ENCODE measurements around the gene NAALADL2. TPM values are rescaled to one million over a fixed set of nuclear protein-coding genes. Genes with fewer than 3 reads are reported as not detected.

The NAALADL2 gene
- total RNA-seq, 4 donors from 2014 or later, result 0.36 to 9.2 (median 0.63) TPM

DNA sequence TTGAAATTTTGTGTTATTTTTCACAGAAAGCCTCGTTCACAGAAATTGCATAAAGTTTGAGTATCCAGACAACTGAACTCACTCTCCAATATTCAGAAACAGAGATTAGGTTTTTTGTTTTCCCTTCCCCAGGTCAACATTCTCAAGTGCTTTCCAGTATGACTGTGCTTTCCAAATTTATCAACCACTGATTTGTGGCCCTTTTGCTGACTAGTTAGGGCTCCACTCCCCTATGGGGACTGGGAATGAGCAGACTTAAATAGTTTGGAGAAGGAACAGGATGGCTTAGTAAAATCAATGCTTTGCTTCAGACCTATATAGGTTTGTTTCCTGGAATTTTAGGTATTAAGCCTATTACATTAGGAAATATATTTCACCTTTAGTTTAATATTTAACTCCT, 38.2 kb upstream of the NAALADL2 start:
- DNase-seq (no peak), ATAC-seq (no peak)
- Histone ChIP-seq H3K27me3 (no peaks in the 10 kb centered on the region), H3K27ac (no peak overlapping the region), H3K9me3 (no peaks in the 10 kb centered on the region), H3K36me3 (no peaks in the 10 kb centered on the region), H3K4me1 (no peaks in the 10 kb centered on the region), H3K4me3 (no peak overlapping the region)
- intact Hi-C loops (cut with DNase I; ENCODE audit: low total_unique reads), result no loop called here
- in situ Hi-C loops (cut with MboI; ENCODE audit: low sequenced_read_pairs in 4 of 4), result no loop called here
- TF ChIP-seq POLR2A (IDR thresholded peaks at IDR 0.05), result no peak
- TF ChIP-seq, protein P1, sequence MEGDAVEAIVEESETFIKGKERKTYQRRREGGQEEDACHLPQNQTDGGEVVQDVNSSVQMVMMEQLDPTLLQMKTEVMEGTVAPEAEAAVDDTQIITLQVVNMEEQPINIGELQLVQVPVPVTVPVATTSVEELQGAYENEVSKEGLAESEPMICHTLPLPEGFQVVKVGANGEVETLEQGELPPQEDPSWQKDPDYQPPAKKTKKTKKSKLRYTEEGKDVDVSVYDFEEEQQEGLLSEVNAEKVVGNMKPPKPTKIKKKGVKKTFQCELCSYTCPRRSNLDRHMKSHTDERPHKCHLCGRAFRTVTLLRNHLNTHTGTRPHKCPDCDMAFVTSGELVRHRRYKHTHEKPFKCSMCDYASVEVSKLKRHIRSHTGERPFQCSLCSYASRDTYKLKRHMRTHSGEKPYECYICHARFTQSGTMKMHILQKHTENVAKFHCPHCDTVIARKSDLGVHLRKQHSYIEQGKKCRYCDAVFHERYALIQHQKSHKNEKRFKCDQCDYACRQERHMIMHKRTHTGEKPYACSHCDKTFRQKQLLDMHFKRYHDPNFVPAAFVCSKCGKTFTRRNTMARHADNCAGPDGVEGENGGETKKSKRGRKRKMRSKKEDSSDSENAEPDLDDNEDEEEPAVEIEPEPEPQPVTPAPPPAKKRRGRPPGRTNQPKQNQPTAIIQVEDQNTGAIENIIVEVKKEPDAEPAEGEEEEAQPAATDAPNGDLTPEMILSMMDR (IDR thresholded peaks at IDR 0.05 in 4 of 5, conservative IDR thresholded peaks at IDR 0.05 in 1 of 5), result no peak

DNA sequence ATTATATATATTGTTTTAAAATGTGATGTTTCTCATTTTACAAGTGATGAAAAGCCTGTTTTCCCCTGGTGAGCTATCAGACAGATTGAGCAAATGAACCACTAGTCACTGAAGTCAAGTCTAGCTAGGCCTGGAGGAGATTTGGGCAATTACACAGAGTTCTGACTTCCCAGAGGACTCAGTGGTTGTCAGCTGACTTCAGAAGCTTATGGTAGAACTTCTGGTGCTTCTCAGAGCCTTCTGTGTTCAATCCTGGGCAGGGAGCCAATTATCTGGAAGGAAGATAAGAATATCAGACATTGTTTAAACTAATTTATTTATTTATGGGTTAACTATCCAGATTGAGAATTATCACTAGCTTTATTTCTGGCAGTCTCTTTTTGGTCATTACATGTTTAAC, 37.7 kb upstream of the NAALADL2 start:
- no peak for ATAC-seq
- no peak for DNase-seq

DNA sequence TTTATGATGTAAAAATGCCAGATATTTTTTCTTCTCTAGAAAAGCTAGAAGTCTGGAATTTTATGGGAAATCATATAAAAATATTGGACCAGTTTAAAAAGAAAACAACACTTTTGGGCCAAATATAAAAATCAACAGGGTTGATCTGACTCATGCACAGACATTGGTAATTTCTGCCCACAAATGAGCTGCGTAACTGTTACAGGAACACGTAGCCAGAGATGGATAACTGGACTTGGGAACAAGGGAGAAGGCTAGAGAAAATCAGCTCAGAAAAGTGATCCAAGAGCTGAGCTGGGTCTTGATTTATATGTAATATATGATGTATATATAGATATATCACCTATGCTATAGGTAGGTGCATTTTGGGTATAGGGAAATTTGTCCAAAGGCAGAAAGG, 36.8 kb upstream of the NAALADL2 start:
- H3K4me3 ChIP-seq, result no peak overlapping the region
- H3K4me1 ChIP-seq, result no peaks in the 10 kb centered on the region
- H3K9me3 ChIP-seq, result no peaks in the 10 kb centered on the region
- H3K36me3 ChIP-seq, result no peaks in the 10 kb centered on the region
- ATAC-seq (no peak), DNase-seq (no peak)
- in situ Hi-C loops (cut with MboI; ENCODE audit: low sequenced_read_pairs in 4 of 4), result no loop called here
- intact Hi-C loops (cut with DNase I; ENCODE audit: low total_unique reads), result no loop called here
- no peak overlapping the region for H3K27ac ChIP-seq
- TF ChIP-seq, protein P1 (IDR thresholded peaks at IDR 0.05 in 4 of 5, conservative IDR thresholded peaks at IDR 0.05 in 1 of 5), result no peak
- no peak for TF ChIP-seq POLR2A (IDR thresholded peaks at IDR 0.05)
- no peaks in the 10 kb centered on the region for H3K27me3 ChIP-seq

More for the DNA sequence above, 37.7 kb upstream of the NAALADL2 start:
- no peak overlapping the region for H3K4me3 ChIP-seq
- no peaks in the 10 kb centered on the region for H3K27me3 ChIP-seq
- no peaks in the 10 kb centered on the region for H3K9me3 ChIP-seq
- H3K4me1 ChIP-seq, result no peaks in the 10 kb centered on the region
- no peaks in the 10 kb centered on the region for H3K36me3 ChIP-seq
- no peak for TF ChIP-seq POLR2A (IDR thresholded peaks at IDR 0.05)
- TF ChIP-seq, protein P1 (IDR thresholded peaks at IDR 0.05 in 4 of 5, conservative IDR thresholded peaks at IDR 0.05 in 1 of 5), result no peak
- in situ Hi-C loops (cut with MboI; ENCODE audit: low sequenced_read_pairs in 4 of 4), result no loop called here
- H3K27ac ChIP-seq, result no peak overlapping the region
- intact Hi-C loops (cut with DNase I; ENCODE audit: low total_unique reads), result no loop called here

DNA sequence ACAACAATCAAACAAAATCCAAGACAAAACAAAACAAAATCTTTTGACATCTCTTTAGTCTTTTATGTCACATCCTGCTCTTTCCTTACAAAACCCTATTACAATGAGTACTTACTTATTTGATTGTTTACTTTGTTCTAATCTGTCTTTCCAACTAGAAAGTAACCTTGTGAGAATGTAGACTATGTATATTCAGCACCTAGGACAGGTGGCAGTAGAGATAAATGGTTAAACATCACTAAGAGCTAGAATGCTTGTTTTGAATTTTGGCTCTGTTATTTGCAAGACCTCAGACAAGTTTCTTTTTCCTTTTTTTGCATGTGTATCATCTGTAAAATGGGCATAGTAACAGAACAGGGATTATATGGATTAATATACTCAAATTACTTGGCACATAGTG, 33.1 kb upstream of the NAALADL2 start:
- H3K36me3 ChIP-seq, result no peaks in the 10 kb centered on the region
- H3K4me3 ChIP-seq, result no peak overlapping the region
- no peaks in the 10 kb centered on the region for H3K9me3 ChIP-seq
- ATAC-seq (no peak), DNase-seq (no peak)
- no peaks in the 10 kb centered on the region for H3K27me3 ChIP-seq
- no peak for TF ChIP-seq POLR2A (IDR thresholded peaks at IDR 0.05)
- TF ChIP-seq, protein P1 (IDR thresholded peaks at IDR 0.05 in 4 of 5, conservative IDR thresholded peaks at IDR 0.05 in 1 of 5), result no peak
- intact Hi-C loops (cut with DNase I; ENCODE audit: low total_unique reads), result no loop called here
- no peaks in the 10 kb centered on the region for H3K4me1 ChIP-seq
- H3K27ac ChIP-seq, result no peak overlapping the region
- in situ Hi-C loops (cut with MboI; ENCODE audit: low sequenced_read_pairs in 4 of 4), result no loop called here

DNA sequence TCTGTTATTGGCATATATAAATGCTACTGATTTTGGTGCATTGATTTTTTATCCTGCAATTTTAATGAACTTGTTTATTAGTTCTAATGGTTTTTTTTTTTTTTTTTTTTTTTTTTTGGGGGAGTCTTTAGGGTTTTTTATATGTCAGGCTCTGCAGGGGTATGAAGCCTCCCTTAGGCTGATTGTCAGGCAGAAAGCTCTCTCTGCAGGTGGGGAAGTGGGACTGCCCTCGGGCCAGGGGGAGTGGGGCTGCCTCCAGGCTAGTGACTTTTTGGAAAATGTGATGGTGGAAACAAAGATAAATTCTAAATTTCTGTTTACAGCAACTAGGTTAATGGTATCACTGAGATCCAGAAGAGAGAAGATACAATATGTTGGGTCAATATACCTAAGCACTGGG, 14.4 kb upstream of the NAALADL2 start:
- intact Hi-C loops (cut with DNase I; ENCODE audit: low total_unique reads) (no loop called here), in situ Hi-C loops (cut with MboI; ENCODE audit: low sequenced_read_pairs in 4 of 4) (no loop called here)
- H3K9me3 ChIP-seq, result no peaks in the 10 kb centered on the region
- ATAC-seq (no peak), DNase-seq (no peak)
- no peaks in the 10 kb centered on the region for H3K27me3 ChIP-seq
- TF ChIP-seq POLR2A (IDR thresholded peaks at IDR 0.05), result no peak
- TF ChIP-seq, protein P1 (IDR thresholded peaks at IDR 0.05 in 4 of 5, conservative IDR thresholded peaks at IDR 0.05 in 1 of 5), result no peak
- H3K27ac ChIP-seq, result no peak overlapping the region
- no peak overlapping the region for H3K4me3 ChIP-seq
- H3K36me3 ChIP-seq, result no peaks in the 10 kb centered on the region
- peaks cover 5 to 7% of the 10 kb centered on the region in 2 donors for H3K4me1 ChIP-seq

Measured in gastrocnemius medialis (tissue), 4 donors.